Fibroblast of lung (primary cell): ENCODE results near the gene AGA. TPM values are rescaled to one million over a fixed set of nuclear protein-coding genes. Genes with fewer than 3 reads are reported as not detected.

Source experiments
- DNase-seq, 2 donors: peaks; one replicate each; pipeline versions ENCODE4 v3.0.0 to v3.0.0-alpha.2; 2010; ENCODE audit warnings: low read depth in 2 of 2
- H2AFZ ChIP-seq: 2 replicates; pipeline ENCODE4 v1.5.1; 2012; ENCODE audit warnings: low read length, control low read depth, inconsistent platforms
- H3K27ac ChIP-seq: 2 replicates; pipeline ENCODE4 v1.5.1; 2011; ENCODE audit warnings: low read length, control low read depth; ENCODE audit not compliant: insufficient read depth
- H3K27me3 ChIP-seq: 2 replicates; pipeline ENCODE4 v1.5.1; 2011; ENCODE audit warnings: mild to moderate bottlenecking, low read length; ENCODE audit not compliant: control insufficient read depth, insufficient read depth
- H3K36me3 ChIP-seq: 2 replicates; pipeline ENCODE4 v1.5.1; 2011; ENCODE audit warnings: low read length; ENCODE audit not compliant: control insufficient read depth, insufficient read depth
- H3K4me1 ChIP-seq: 2 replicates; pipeline ENCODE4 v1.5.1; 2011; ENCODE audit warnings: low read length; ENCODE audit not compliant: control insufficient read depth, insufficient read depth; ENCODE audit errors: extremely low read depth
- H3K4me2 ChIP-seq: 2 replicates; pipeline ENCODE4 v1.5.1; 2011; ENCODE audit warnings: low read length, control low read depth; ENCODE audit not compliant: insufficient read depth; ENCODE audit errors: extremely low read depth
- H3K4me3 ChIP-seq, 4 experiments: fragments of 200-600 bp in 1 of 4; sonication (generic) in 1 of 4; replicated peaks in 1 of 4; 2 replicates each; pipeline ENCODE4 v1.5.1; 2011 to 2016; ENCODE audit warnings: low read length in 4 of 4, low read depth in 3 of 4, mild to moderate bottlenecking in 3 of 4, control low read depth in 2 of 4, inconsistent platforms in 1 of 4, mixed read lengths in 1 of 4; ENCODE audit not compliant: insufficient read depth in 1 of 4; ENCODE audit errors: control extremely low read depth in 1 of 4
- H3K79me2 ChIP-seq: 2 replicates; pipeline ENCODE4 v1.5.1; 2012; ENCODE audit warnings: mild to moderate bottlenecking, low read length, inconsistent platforms; ENCODE audit not compliant: control insufficient read depth, insufficient read depth
- H3K9ac ChIP-seq: 2 replicates; pipeline ENCODE4 v1.5.1; 2011; ENCODE audit warnings: mild to moderate bottlenecking, low read length, control low read depth; ENCODE audit not compliant: insufficient read depth
- H3K9me3 ChIP-seq: 2 replicates; pipeline ENCODE4 v1.5.1; 2012; ENCODE audit warnings: low read depth, low read length; ENCODE audit not compliant: control insufficient read depth, insufficient read depth
- H4K20me1 ChIP-seq: 2 replicates; pipeline ENCODE4 v1.5.1; 2011; ENCODE audit warnings: low read length; ENCODE audit not compliant: control insufficient read depth, insufficient read depth; ENCODE audit errors: extremely low read depth
- CTCF ChIP-seq, 2 donors: IDR thresholded peaks in 1 of 2; conservative IDR thresholded peaks in 1 of 2; 1 replicate in 1 of 2; 2 replicates in 1 of 2; pipeline ENCODE4 v1.5.1; 2011 to 2012; ENCODE audit warnings: low read length in 2 of 2, control low read depth in 1 of 2, inconsistent platforms in 1 of 2, low read depth in 1 of 2, mild to moderate bottlenecking in 1 of 2
- EZH2 ChIP-seq: IDR thresholded peaks from 2 replicates; pipeline ENCODE4 v1.5.1; 2012; ENCODE audit warnings: low read length, control low read depth, mild to moderate bottlenecking; ENCODE audit errors: missing control alignments
- polyA plus RNA-seq, 2 donors: library from polyadenylated mRNA; depleted of rRNA in 1 of 2; stranded (reverse) in 1 of 2; unstranded in 1 of 2; fragments of >200 nt; gene quantifications; 2 replicates each; pipeline ENCODE4 v1.2.1, GENCODE V29; 2011 to 2012; ENCODE audit warnings: missing spikeins in 1 of 2
- total RNA-seq: library from RNA; depleted of rRNA; stranded (reverse); fragments of >200 nt; gene quantifications from 2 replicates; pipeline ENCODE4 v1.2.1, GENCODE V29; 2014

Gene AGA
- total and polyA plus RNA-seq, 2 donors (not counting 1 experiment from before 2014, with no cell fraction given), result 39.5 to 61.8 TPM

- no peaks in the 10 kb centered on the region for H3K27me3 ChIP-seq
- no peak overlapping the region for H3K27ac ChIP-seq
- no peak overlapping the region for H3K4me3 ChIP-seq
- H3K9me3 ChIP-seq, result no peaks in the 10 kb centered on the region
- no peaks in the 10 kb centered on the region for H3K4me1 ChIP-seq
- H2AFZ ChIP-seq, result no peak overlapping the region
- no peak overlapping the region for H3K4me2 ChIP-seq
- H4K20me1 ChIP-seq, result no peaks in the 10 kb centered on the region
- H3K9ac ChIP-seq, result no peak overlapping the region
- no peaks in the 10 kb centered on the region for H3K79me2 ChIP-seq
- no peak for DNase-seq
- H3K36me3 ChIP-seq, result no peaks in the 10 kb centered on the region
- TF ChIP-seq EZH2 (no peak), CTCF (conservative IDR thresholded peaks at IDR 0.05 in 1 of 2, IDR thresholded peaks at IDR 0.05 in 1 of 2; ENCODE audit: low read depth in 1 of 2, low read length in 2 of 2) (no peak)
Observed at GRCh38 chr4:177453116-177453515, 10.9 kb upstream of the AGA start.

- no peaks in the 10 kb centered on the region for H4K20me1 ChIP-seq
- H3K4me2 ChIP-seq, result no peak overlapping the region
- no peak overlapping the region for H3K27ac ChIP-seq
- H3K4me1 ChIP-seq, result no peaks in the 10 kb centered on the region
- H3K9ac ChIP-seq, result no peak overlapping the region
- no peak for DNase-seq
- TF ChIP-seq CTCF (conservative IDR thresholded peaks at IDR 0.05 in 1 of 2, IDR thresholded peaks at IDR 0.05 in 1 of 2; ENCODE audit: low read depth in 1 of 2, low read length in 2 of 2) (no peak), EZH2 (no peak)
- H3K79me2 ChIP-seq, result no peaks in the 10 kb centered on the region
- H2AFZ ChIP-seq, result no peak overlapping the region
- H3K36me3 ChIP-seq, result no peaks in the 10 kb centered on the region
- H3K27me3 ChIP-seq, result no peaks in the 10 kb centered on the region
- no peaks in the 10 kb centered on the region for H3K9me3 ChIP-seq
- H3K4me3 ChIP-seq, result no peak overlapping the region
Observed at GRCh38 chr4:177451108-177451500, 8.9 kb upstream of the AGA start.

GRCh38 chr4:177450426-177451107, 8.3 kb upstream of the AGA start:
- Histone ChIP-seq H4K20me1 (no peaks in the 10 kb centered on the region), H3K79me2 (no peaks in the 10 kb centered on the region), H3K4me2 (no peak overlapping the region), H3K9me3 (no peaks in the 10 kb centered on the region), H3K27me3 (no peaks in the 10 kb centered on the region), H3K4me1 (no peaks in the 10 kb centered on the region), H2AFZ (no peak overlapping the region), H3K4me3 (no peak overlapping the region), H3K36me3 (no peaks in the 10 kb centered on the region), H3K9ac (no peak overlapping the region), H3K27ac (no peak overlapping the region)
- DNase-seq, result peak in 1 of 2 donors; percentile 14
- no peak for TF ChIP-seq EZH2
- TF ChIP-seq CTCF (conservative IDR thresholded peaks at IDR 0.05 in 1 of 2, IDR thresholded peaks at IDR 0.05 in 1 of 2; ENCODE audit: low read depth in 1 of 2, low read length in 2 of 2), result no peak
